Tibial nerve (tissue), 4 donors: ENCODE results near the gene GPHA2. TPM values are rescaled to one million over a fixed set of nuclear protein-coding genes. Genes with fewer than 3 reads are reported as not detected.

Source experiments
- DNase-seq, 2 donors: peaks; one replicate each; pipeline ENCODE4 v3.0.0-alpha.2; 2019; ENCODE audit warnings: low spot score in 2 of 2
- H3K27ac ChIP-seq, 4 donors: fragments of 200-600 bp; sonication (generic) in 3 of 4; one replicate each; pipeline ENCODE4 v1.5.1; 2017 to 2019; ENCODE audit warnings: mild to moderate bottlenecking in 1 of 4
- H3K27me3 ChIP-seq, 2 donors: fragments of 200-600 bp; sonication (generic) in 1 of 2; one replicate each; pipeline versions ENCODE4 v1.5.1 to v1.6.0; 2017 to 2019
- H3K36me3 ChIP-seq, 3 donors: fragments of 200-600 bp; sonication (generic); one replicate each; pipeline ENCODE4 v1.5.1; 2018 to 2019
- H3K4me1 ChIP-seq, 4 donors: fragments of 200-600 bp; sonication (generic) in 3 of 4; one replicate each; pipeline ENCODE4 v1.5.1; 2017 to 2019
- H3K4me3 ChIP-seq, 4 donors: fragments of 200-600 bp; sonication (generic) in 3 of 4; one replicate each; pipeline ENCODE4 v1.5.1; 2017 to 2019; ENCODE audit warnings: mild to moderate bottlenecking in 1 of 4, moderate library complexity in 1 of 4
- H3K9me3 ChIP-seq, 4 donors: fragments of 200-600 bp; sonication (generic) in 3 of 4; one replicate each; pipeline ENCODE4 v1.5.1; 2017 to 2019
- CTCF ChIP-seq, 5 experiments: fragments of 200-600 bp in 3 of 5; fragments of 450-650 bp in 2 of 5; sonication (generic) in 3 of 5; IDR thresholded peaks; one replicate each; pipeline ENCODE4 v1.5.1; 2016 to 2019; ENCODE audit warnings: antibody characterized with exemption in 5 of 5, mild to moderate bottlenecking in 3 of 5, moderate library complexity in 2 of 5
- EP300 ChIP-seq, 2 donors: sonication (generic); formaldehyde crosslinking; IDR thresholded peaks; one replicate each; pipeline ENCODE4 v1.6.1; 2017; ENCODE audit warnings: antibody characterized with exemption in 2 of 2, mild to moderate bottlenecking in 1 of 2
- POLR2A ChIP-seq, 2 donors: fragments of 450-650 bp; IDR thresholded peaks; one replicate each; pipeline ENCODE4 v1.6.1; 2017; ENCODE audit warnings: antibody characterized with exemption in 2 of 2, mild to moderate bottlenecking in 2 of 2, moderate library complexity in 2 of 2
- WGBS, 2 donors: methylation state at CpG; one replicate each; pipeline ENCODE4 v1.1.5; 2018; 5-methylcytosine and 5-hydroxymethylcytosine counted together
- total RNA-seq, 4 donors: library from RNA; depleted of rRNA; stranded (reverse); fragments of >200 nt; gene quantifications; one replicate each; pipeline ENCODE4 v1.1.0, GENCODE V29; 2016

Gene GPHA2
- total RNA-seq, 4 donors from 2014 or later, result not detected

- H3K9me3 ChIP-seq, result no peaks in the 10 kb centered on the region
- 81 to 85% methylated on average over 9 to 10 of the region's 10 CpGs for WGBS, 2 donors
- no peak for TF ChIP-seq POLR2A (IDR thresholded peaks at IDR 0.05)
- TF ChIP-seq CTCF (IDR thresholded peaks at IDR 0.05), result no peak
- TF ChIP-seq EP300 (IDR thresholded peaks at IDR 0.05), result no peak
- H3K4me3 ChIP-seq, result no peak overlapping the region
- H3K4me1 ChIP-seq, result peaks cover 0 to 8% (median 0%) of the 10 kb centered on the region in 4 donors
- no peak for DNase-seq
- H3K27ac ChIP-seq, result no peak overlapping the region
- no peaks in the 10 kb centered on the region for H3K27me3 ChIP-seq
- peaks cover 0 to 67% (median 11%) of the 10 kb centered on the region in 3 donors for H3K36me3 ChIP-seq
Measured at GRCh38 chr11:64933935-64934681, 1.6 kb downstream of the GPHA2 start.

- Histone ChIP-seq H3K27me3 (no peaks in the 10 kb centered on the region), H3K4me1 (peaks cover 0 to 8% (median 0%) of the 10 kb centered on the region in 4 donors), H3K36me3 (peaks cover 0 to 74% (median 11%) of the 10 kb centered on the region in 3 donors), H3K4me3 (no peak overlapping the region), H3K27ac (no peak overlapping the region), H3K9me3 (no peaks in the 10 kb centered on the region)
- 74 to 79% methylated on average over 12 of the region's 12 CpGs for WGBS, 2 donors
- DNase-seq, result no peak
- TF ChIP-seq CTCF (IDR thresholded peaks at IDR 0.05), result no peak
- TF ChIP-seq POLR2A (IDR thresholded peaks at IDR 0.05), result no peak
- TF ChIP-seq EP300 (IDR thresholded peaks at IDR 0.05), result no peak
Measured at GRCh38 chr11:64933213-64933934, 2.3 kb downstream of the GPHA2 start.

GRCh38 chr11:64932324-64932723 is 3.4 kb downstream of the GPHA2 start:
- no peaks in the 10 kb centered on the region for H3K9me3 ChIP-seq
- H3K27ac ChIP-seq, result no peak overlapping the region
- no peak for DNase-seq
- H3K4me1 ChIP-seq, result peaks cover 0 to 8% (median 0%) of the 10 kb centered on the region in 4 donors
- H3K36me3 ChIP-seq, result peaks cover 0 to 85% (median 11%) of the 10 kb centered on the region in 3 donors
- H3K4me3 ChIP-seq, result no peak overlapping the region
- TF ChIP-seq CTCF (IDR thresholded peaks at IDR 0.05) (no peak), EP300 (IDR thresholded peaks at IDR 0.05) (no peak), POLR2A (IDR thresholded peaks at IDR 0.05) (no peak)
- no peaks in the 10 kb centered on the region for H3K27me3 ChIP-seq
- WGBS, 2 donors, result 88 to 90% methylated on average over 5 of the region's 5 CpGs

GRCh38 chr11:64931290-64931689 is 4.4 kb downstream of the GPHA2 start:
- TF ChIP-seq CTCF (IDR thresholded peaks at IDR 0.05) (no peak), EP300 (IDR thresholded peaks at IDR 0.05) (no peak), POLR2A (IDR thresholded peaks at IDR 0.05) (no peak)
- Histone ChIP-seq H3K4me3 (no peak overlapping the region), H3K36me3 (peaks cover 0 to 95% (median 11%) of the 10 kb centered on the region in 3 donors), H3K9me3 (no peaks in the 10 kb centered on the region), H3K4me1 (peaks cover 0 to 12% (median 0%) of the 10 kb centered on the region in 4 donors), H3K27me3 (no peaks in the 10 kb centered on the region), H3K27ac (no peak overlapping the region)
- no peak for DNase-seq
- WGBS, 2 donors, result 91 to 94% methylated on average over 7 of the region's 7 CpGs

GRCh38 chr11:64930340-64930739 is 5.4 kb downstream of the GPHA2 start:
- Histone ChIP-seq H3K4me1 (peaks cover 0 to 13% (median 6%) of the 10 kb centered on the region in 4 donors), H3K36me3 (peaks cover 0 to 90% (median 11%) of the 10 kb centered on the region in 3 donors), H3K4me3 (no peak overlapping the region), H3K27me3 (no peaks in the 10 kb centered on the region), H3K27ac (no peak overlapping the region), H3K9me3 (no peaks in the 10 kb centered on the region)
- no peak for TF ChIP-seq CTCF (IDR thresholded peaks at IDR 0.05)
- TF ChIP-seq POLR2A (IDR thresholded peaks at IDR 0.05), result no peak
- TF ChIP-seq EP300 (IDR thresholded peaks at IDR 0.05), result no peak
- 89 to 95% methylated on average over 6 of the region's 6 CpGs for WGBS, 2 donors
- no peak for DNase-seq
